Upper lobe of left lung (tissue), 6 donors: ENCODE results near the gene SETBP1. TPM values are rescaled to one million over a fixed set of nuclear protein-coding genes. Genes with fewer than 3 reads are reported as not detected.
A peak's percentile ranks its signal among the peaks of the same experiment; 100 is the strongest.

Source experiments
- ATAC-seq, 2 donors: fragments of 200-7000 bp; cut with Tn5 transposase; one replicate each; pipeline ENCODE4 v1.9.1; 2022; ENCODE audit warnings: mild to moderate bottlenecking in 2 of 2, moderate library complexity in 2 of 2; ENCODE audit not compliant: low FRiP score in 2 of 2
- DNase-seq, 2 donors: peaks; one replicate each; pipeline ENCODE4 v3.0.0-alpha.2; 2019 to 2020
- H3K27ac ChIP-seq, 4 donors: fragments of 200-600 bp; sonication (generic); one replicate each; pipeline ENCODE4 v1.5.1; 2016 to 2019
- H3K27me3 ChIP-seq, 4 donors: fragments of 200-600 bp; sonication (generic); one replicate each; pipeline ENCODE4 v1.5.1; 2017 to 2019
- H3K36me3 ChIP-seq, 4 donors: fragments of 200-600 bp; sonication (generic); one replicate each; pipeline ENCODE4 v1.5.1; 2016 to 2019
- H3K4me1 ChIP-seq, 4 donors: fragments of 200-600 bp; sonication (generic); one replicate each; pipeline ENCODE4 v1.5.1; 2018 to 2019
- H3K4me3 ChIP-seq, 4 donors: fragments of 200-600 bp; sonication (generic); one replicate each; pipeline ENCODE4 v1.5.1; 2017 to 2019; ENCODE audit warnings: mild to moderate bottlenecking in 2 of 4, moderate library complexity in 1 of 4
- H3K9me3 ChIP-seq, 4 donors: fragments of 200-600 bp; sonication (generic); one replicate each; pipeline ENCODE4 v1.5.1; 2018 to 2019
- CTCF ChIP-seq, 6 experiments: fragments of 450-650 bp in 4 of 6; fragments of 200-600 bp in 2 of 6; sonication (generic) in 2 of 6; IDR thresholded peaks; one replicate each; pipeline ENCODE4 v1.5.1; 2016 to 2019; ENCODE audit warnings: antibody characterized with exemption in 6 of 6
- EP300 ChIP-seq, 4 donors: sonication (generic); formaldehyde crosslinking; IDR thresholded peaks; one replicate each; pipeline ENCODE4 v1.5.1; 2017; ENCODE audit warnings: antibody characterized with exemption in 4 of 4, control low read depth in 2 of 4
- POLR2A ChIP-seq, 4 donors: fragments of 450-650 bp; IDR thresholded peaks; one replicate each; pipeline ENCODE4 v1.5.1; 2016 to 2017; ENCODE audit warnings: antibody characterized with exemption in 4 of 4, mild to moderate bottlenecking in 2 of 4
- POLR2AphosphoS5 ChIP-seq, 2 donors: sonication (generic); formaldehyde crosslinking; IDR thresholded peaks; one replicate each; pipeline ENCODE4 v1.5.1; 2017; ENCODE audit warnings: antibody characterized with exemption in 2 of 2
- WGBS, 2 donors: methylation state at CpG; one replicate each; pipeline ENCODE4 v1.1.5; 2017 to 2018; 5-methylcytosine and 5-hydroxymethylcytosine counted together
- total RNA-seq, 6 donors: library from RNA; depleted of rRNA in 4 of 6; stranded (reverse); fragments of >200 nt in 4 of 6; gene quantifications; one replicate each; pipeline versions ENCODE4 v1.1.0 to v1.2.1, GENCODE V29; 2016 to 2021
- donor health status: DM: no; HTN: no; CAD: no; lungs with moderate emphysema.
- donor health status: DM: no; HTN: yes; CAD: no; lungs with severe emphysema.

SETBP1 gene
- total RNA-seq, 6 donors from 2014 or later, result 11.7 to 38.8 (median 16.6) TPM

DNA sequence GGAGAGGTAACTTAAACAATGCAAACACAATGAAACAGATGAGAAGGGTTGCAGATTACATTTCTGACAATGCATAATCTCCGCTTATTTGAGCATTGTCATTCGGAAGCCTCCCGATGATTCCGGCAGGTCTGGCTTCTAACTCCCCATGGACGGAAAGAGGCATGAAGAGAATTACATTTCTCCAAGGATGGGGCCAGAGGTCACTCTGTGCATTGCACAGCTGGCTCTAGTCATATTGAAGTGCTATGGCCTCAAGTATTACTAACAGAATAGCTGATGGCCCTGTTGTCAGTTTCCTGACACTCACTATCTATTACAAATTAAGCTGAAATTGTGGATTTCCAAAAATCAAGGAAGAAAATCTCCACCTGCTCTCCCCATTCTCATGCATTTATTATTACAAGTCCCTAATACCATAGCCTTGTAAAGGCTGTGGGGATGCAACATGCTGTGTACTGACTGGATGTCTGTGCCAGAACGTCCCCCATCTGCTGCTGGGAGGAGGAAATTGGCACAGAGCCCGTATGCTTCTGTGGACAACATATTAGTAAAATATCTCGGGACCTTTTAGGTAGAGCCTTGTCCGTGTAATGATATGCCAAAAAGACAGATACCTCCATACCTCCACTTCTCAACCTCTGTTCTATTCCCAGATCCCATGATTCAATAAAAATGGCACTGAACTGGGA lies 168.1 kb downstream of the SETBP1 start:
- H3K4me3 ChIP-seq, result no peak overlapping the region
- DNase-seq (no peak), ATAC-seq (no peak)
- TF ChIP-seq CTCF (IDR thresholded peaks at IDR 0.05), result no peak
- TF ChIP-seq POLR2AphosphoS5 (IDR thresholded peaks at IDR 0.05), result no peak
- TF ChIP-seq EP300 (IDR thresholded peaks at IDR 0.05), result no peak
- no peak for TF ChIP-seq POLR2A (IDR thresholded peaks at IDR 0.05)
- peaks cover 0 to 10% (median 7%) of the 10 kb centered on the region in 4 donors for H3K4me1 ChIP-seq
- H3K27me3 ChIP-seq, result no peaks in the 10 kb centered on the region
- H3K36me3 ChIP-seq, result no peaks in the 10 kb centered on the region
- WGBS, 2 donors, result 60 to 77% methylated on average over 9 of the region's 9 CpGs
- no peaks in the 10 kb centered on the region for H3K9me3 ChIP-seq
- no peak overlapping the region for H3K27ac ChIP-seq

- DNase-seq (no peak), ATAC-seq (no peak)
- Histone ChIP-seq H3K4me1 (peaks cover 0 to 10% (median 5%) of the 10 kb centered on the region in 4 donors), H3K27me3 (no peaks in the 10 kb centered on the region), H3K4me3 (no peak overlapping the region), H3K36me3 (no peaks in the 10 kb centered on the region), H3K27ac (no peak overlapping the region), H3K9me3 (no peaks in the 10 kb centered on the region)
- TF ChIP-seq EP300 (IDR thresholded peaks at IDR 0.05), result no peak
- no peak for TF ChIP-seq POLR2AphosphoS5 (IDR thresholded peaks at IDR 0.05)
- no peak for TF ChIP-seq POLR2A (IDR thresholded peaks at IDR 0.05)
- TF ChIP-seq CTCF (IDR thresholded peaks at IDR 0.05), result no peak
- 84% methylated on average over 6 of the region's 6 CpGs for WGBS, 2 donors
Measured at GRCh38 chr18:44849361-44849760, 168.7 kb downstream of the SETBP1 start.

GRCh38 chr18:44850001-44850400 lies 169.3 kb downstream of the SETBP1 start:
- H3K27ac ChIP-seq, result no peak overlapping the region
- no peak for TF ChIP-seq POLR2A (IDR thresholded peaks at IDR 0.05)
- no peak for TF ChIP-seq CTCF (IDR thresholded peaks at IDR 0.05)
- no peak for TF ChIP-seq POLR2AphosphoS5 (IDR thresholded peaks at IDR 0.05)
- TF ChIP-seq EP300 (IDR thresholded peaks at IDR 0.05), result no peak
- 60 to 71% methylated on average over 2 of the region's 2 CpGs for WGBS, 2 donors
- no peaks in the 10 kb centered on the region for H3K36me3 ChIP-seq
- no peaks in the 10 kb centered on the region for H3K9me3 ChIP-seq
- ATAC-seq, result no peak
- H3K4me3 ChIP-seq, result no peak overlapping the region
- no peak for DNase-seq
- H3K27me3 ChIP-seq, result no peaks in the 10 kb centered on the region
- peaks cover 0 to 10% (median 2%) of the 10 kb centered on the region in 4 donors for H3K4me1 ChIP-seq

DNA sequence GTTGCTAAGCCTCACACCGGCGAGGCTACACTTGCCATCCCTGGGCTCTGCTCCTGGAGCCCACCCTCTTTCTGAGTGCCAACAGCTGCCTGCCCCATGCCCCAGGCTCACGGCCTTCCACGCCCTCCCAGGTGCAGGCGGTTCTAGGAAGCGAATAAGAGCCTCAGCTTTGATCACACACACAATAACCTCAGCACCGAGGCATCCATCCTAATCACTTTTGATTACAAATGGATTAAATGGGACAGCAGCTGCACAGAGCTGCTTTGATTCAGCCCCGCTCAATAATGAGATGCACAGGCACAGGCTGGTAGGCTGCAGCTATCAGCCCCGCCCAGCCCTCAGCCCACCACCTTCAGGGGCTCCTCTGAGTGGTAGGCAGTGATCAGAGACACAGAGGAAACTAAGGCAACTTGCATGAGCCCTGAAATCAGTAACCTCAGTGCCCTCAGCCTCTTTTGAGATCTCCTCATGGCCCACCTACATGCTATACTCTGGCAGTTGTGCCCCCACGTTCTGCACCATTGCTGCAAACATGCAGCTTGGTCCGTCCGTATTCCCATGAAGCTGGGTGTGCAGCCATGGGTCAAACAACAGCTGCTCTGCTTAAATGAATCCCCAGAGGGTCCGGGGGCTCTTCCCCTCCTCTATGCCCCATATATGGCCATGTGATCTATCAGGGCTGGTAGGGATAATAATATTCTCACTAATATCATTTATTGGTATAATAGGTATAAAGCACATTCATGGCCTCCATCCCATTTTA lies 171.4 kb downstream of the SETBP1 start:
- WGBS, 2 donors, result 88 to 95% methylated on average over 10 to 13 of the region's 13 CpGs
- ATAC-seq, result no peak
- Histone ChIP-seq H3K4me3 (no peak overlapping the region), H3K9me3 (no peaks in the 10 kb centered on the region), H3K36me3 (no peaks in the 10 kb centered on the region), H3K27me3 (no peaks in the 10 kb centered on the region), H3K4me1 (peaks cover 0 to 10% (median 6%) of the 10 kb centered on the region in 4 donors), H3K27ac (no peak overlapping the region)
- peak in 1 of 2 donors; percentile 23 for DNase-seq
- TF ChIP-seq EP300 (IDR thresholded peaks at IDR 0.05), result no peak
- TF ChIP-seq POLR2A (IDR thresholded peaks at IDR 0.05), result no peak
- no peak for TF ChIP-seq POLR2AphosphoS5 (IDR thresholded peaks at IDR 0.05)
- no peak for TF ChIP-seq CTCF (IDR thresholded peaks at IDR 0.05)
